SK-N-MC (cell line): Measurements from ENCODE around the gene SIGMAR1.

Source experiments
- DNase-seq: peaks from one replicate; pipeline ENCODE4 v3.0.0-alpha.2; 2011; ENCODE audit warnings: low read depth, low spot score
- H3K27ac ChIP-seq: fragments of 200-600 bp; sonication (generic); 2 replicates; pipeline ENCODE4 v1.5.1; 2016; ENCODE audit warnings: mixed run types
- H3K36me3 ChIP-seq: fragments of 200-600 bp; sonication (generic); 2 replicates; pipeline ENCODE4 v1.6.1; 2017; ENCODE audit warnings: antibody characterized with exemption, low read length, mixed read lengths; ENCODE audit not compliant: insufficient read depth
- H3K4me3 ChIP-seq: fragments of 200-600 bp; sonication (generic); 2 replicates; pipeline ENCODE4 v1.5.1; 2016
- H3K9ac ChIP-seq: fragments of 200-600 bp; sonication (generic); 2 replicates; pipeline ENCODE4 v1.8.0; 2017; ENCODE audit warnings: mixed run types, mixed read lengths; ENCODE audit not compliant: insufficient read length
- H3K9me3 ChIP-seq: fragments of 200-600 bp; sonication (generic); 2 replicates; pipeline ENCODE4 v1.6.1; 2017; ENCODE audit warnings: low read depth, mild to moderate bottlenecking, antibody characterized with exemption, low read length, moderate library complexity, mixed read lengths
- EZH2 ChIP-seq: fragments of 200-600 bp; sonication (generic); IDR thresholded peaks from one replicate; pipeline ENCODE4 v1.6.1; 2017; ENCODE audit warnings: antibody characterized with exemption
- FOXP2 ChIP-seq: optimal IDR thresholded peaks from 2 replicates; pipeline ENCODE3; 2011; ENCODE audit warnings: mild to moderate bottlenecking, moderate library complexity; ENCODE audit not compliant: insufficient read depth; ENCODE audit errors: extremely low read length, control extremely low read depth
- POLR2AphosphoS5 ChIP-seq: IDR thresholded peaks from 2 replicates; pipeline ENCODE4 v1.6.1; 2012; ENCODE audit warnings: mild to moderate bottlenecking, low read depth, low read length, borderline replicate concordance

SIGMAR1 gene

GRCh38 chr9:34652602-34653000 lies 15.0 kb upstream of the SIGMAR1 start:
- no peak for DNase-seq
- H3K9ac ChIP-seq, result peak overlapping the region; percentile 78
- no peak for TF ChIP-seq EZH2
- no peak for TF ChIP-seq POLR2AphosphoS5
- TF ChIP-seq FOXP2, result no peak
- H3K9me3 ChIP-seq, result no peaks in the 10 kb centered on the region
- peak overlapping the region; percentile 98 for H3K27ac ChIP-seq
- H3K36me3 ChIP-seq, result peaks cover 20% of the 10 kb centered on the region; the same call in 1 of the 2 replicates
- peak overlapping the region; percentile 81 for H3K4me3 ChIP-seq

- Histone ChIP-seq H3K4me3 (peak within 1 kb of the TSS; percentile 81), H3K27ac (peak within 1 kb of the TSS; percentile 98), H3K9me3 (no peaks in the 10 kb centered on the region), H3K9ac (peak within 1 kb of the TSS; percentile 78), H3K36me3 (peaks cover 20% of the 10 kb centered on the region; the same call in 1 of the 2 replicates)
- DNase-seq, result no peak
- TF ChIP-seq EZH2 (no peak), POLR2AphosphoS5 (no peak), FOXP2 (no peak)
These were observed 14.5 kb upstream of the SIGMAR1 start, which contains the start of gene IL11RA for GRCh38 chr9:34651876-34652601. TSS of gene IL11RA (plus strand) at chr9:34652185. CDS start at chr9:34655218, 3,033 bp downstream.

- TF ChIP-seq FOXP2 (no peak), POLR2AphosphoS5 (no peak), EZH2 (no peak)
- Histone ChIP-seq H3K4me3 (no peak overlapping the region), H3K27ac (no peak overlapping the region), H3K36me3 (peaks cover 20% of the 10 kb centered on the region; the same call in 1 of the 2 replicates), H3K9ac (no peak overlapping the region), H3K9me3 (no peaks in the 10 kb centered on the region)
- no peak for DNase-seq
These were observed 13.7 kb upstream of the SIGMAR1 start for GRCh38 chr9:34651321-34651720.

- DNase-seq, result no peak
- Histone ChIP-seq H3K9me3 (no peaks in the 10 kb centered on the region), H3K36me3 (peaks cover 20% of the 10 kb centered on the region; the same call in 1 of the 2 replicates), H3K9ac (no peak overlapping the region), H3K27ac (peak overlapping the region; percentile 61; the same call in 1 of the 2 replicates), H3K4me3 (no peak overlapping the region)
- TF ChIP-seq EZH2 (no peak), POLR2AphosphoS5 (no peak), FOXP2 (no peak)
These were observed 13.2 kb upstream of the SIGMAR1 start for GRCh38 chr9:34650816-34651215.

GRCh38 chr9:34648673-34649072 lies 11.1 kb upstream of the SIGMAR1 start:
- no peak overlapping the region for H3K4me3 ChIP-seq

GRCh38 chr9:34647651-34648050 lies 10.1 kb upstream of the SIGMAR1 start:
- H3K9me3 ChIP-seq, result no peaks in the 10 kb centered on the region
- H3K36me3 ChIP-seq, result peaks cover 20% of the 10 kb centered on the region; the same call in 1 of the 2 replicates
- TF ChIP-seq POLR2AphosphoS5, result no peak
- no peak for TF ChIP-seq FOXP2
- TF ChIP-seq EZH2, result no peak
- H3K9ac ChIP-seq, result peak overlapping the region; percentile 80
- no peak for DNase-seq
- peak overlapping the region; percentile 90 for H3K4me3 ChIP-seq
- no peak overlapping the region for H3K27ac ChIP-seq

More at GRCh38 chr9:34648673-34649072, 11.1 kb upstream of the SIGMAR1 start:
- Histone ChIP-seq H3K9ac (no peak overlapping the region), H3K27ac (no peak overlapping the region), H3K36me3 (peaks cover 20% of the 10 kb centered on the region; the same call in 1 of the 2 replicates), H3K9me3 (no peaks in the 10 kb centered on the region)
- DNase-seq, result no peak
- TF ChIP-seq POLR2AphosphoS5, result no peak
- no peak for TF ChIP-seq FOXP2
- TF ChIP-seq EZH2, result no peak

- Histone ChIP-seq H3K9me3 (no peaks in the 10 kb centered on the region), H3K27ac (no peak overlapping the region), H3K4me3 (peak overlapping the region; percentile 90), H3K36me3 (peaks cover 20% of the 10 kb centered on the region; the same call in 1 of the 2 replicates), H3K9ac (peak overlapping the region; percentile 80)
- TF ChIP-seq FOXP2 (no peak), EZH2 (no peak), POLR2AphosphoS5 (no peak)
- no peak for DNase-seq
These were observed 9.5 kb upstream of the SIGMAR1 start for GRCh38 chr9:34647084-34647403.

GRCh38 chr9:34646211-34647083 lies 8.9 kb upstream of the SIGMAR1 start, which contains the start of gene GALT:
TSS of gene GALT (plus strand) at chr9:34646675. CDS start at chr9:34646705, 30 bp downstream.
- H3K27ac ChIP-seq, result no peak within 1 kb of the TSS
- no peaks in the 10 kb centered on the region for H3K9me3 ChIP-seq
- peak within 1 kb of the TSS; percentile 80 for H3K9ac ChIP-seq
- H3K4me3 ChIP-seq, result peak within 1 kb of the TSS; percentile 90
- DNase-seq, result no peak
- TF ChIP-seq POLR2AphosphoS5 (peak; percentile 86; the same call in 1 of the 2 replicates), FOXP2 (no peak)
- peaks cover 20% of the 10 kb centered on the region; the same call in 1 of the 2 replicates for H3K36me3 ChIP-seq
